Measurements from ENCODE around the gene ZNF662. TPM values are rescaled to one million over a fixed set of nuclear protein-coding genes. Genes with fewer than 3 reads are reported as not detected.
A peak's percentile ranks its signal among the peaks of the same experiment; 100 is the strongest.

ZNF662 gene
- total and polyA plus RNA-seq, 9 of the 15 experiments (the other 6 are each of a cell fraction or from before 2014, with no cell fraction given), result 0.07 to 0.55 (median 0.27) TPM

DNA sequence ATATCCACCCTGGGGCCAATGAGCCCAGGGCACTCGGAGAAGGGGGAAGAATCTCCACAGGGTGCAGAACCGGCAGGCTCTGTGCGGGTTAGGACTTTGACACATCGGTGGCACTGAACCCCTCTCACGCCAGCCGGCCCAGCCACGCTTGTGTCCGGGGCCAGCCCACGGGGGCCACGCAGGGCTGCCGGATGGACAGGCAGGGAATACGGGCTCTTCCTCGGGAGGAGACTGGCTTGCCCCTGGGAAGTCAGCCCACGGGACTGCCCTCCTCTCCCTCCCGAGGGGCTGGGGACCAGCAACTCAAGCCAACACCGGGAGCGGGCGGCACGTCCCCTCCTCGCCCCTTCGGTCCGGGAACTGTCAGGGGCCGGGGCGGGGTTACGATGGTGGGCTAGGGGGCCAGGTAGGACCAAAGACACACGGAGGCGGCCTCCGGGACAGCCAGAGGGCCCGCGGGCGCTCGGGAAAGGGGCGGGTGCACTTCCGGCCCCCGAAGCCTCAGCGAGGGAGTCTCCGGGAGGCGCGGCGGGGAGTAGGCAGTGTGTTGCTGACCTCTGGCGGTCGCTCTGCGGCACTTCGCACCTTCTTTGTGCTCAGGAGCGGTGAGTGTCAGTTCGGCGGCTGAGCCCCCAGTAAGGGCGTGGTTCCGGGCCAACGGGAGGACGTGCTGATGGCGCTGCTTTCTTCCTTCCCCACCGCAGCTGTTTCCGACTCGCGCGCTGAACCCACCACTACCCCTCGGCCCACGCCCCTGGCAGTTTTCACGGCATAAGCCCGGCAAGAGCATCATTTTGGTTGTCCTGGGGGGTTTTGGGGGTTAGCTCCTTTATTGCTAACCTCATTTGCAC, 25.1 kb upstream of the ZNF662 start (continued):
- TF ChIP-seq, protein P1, sequence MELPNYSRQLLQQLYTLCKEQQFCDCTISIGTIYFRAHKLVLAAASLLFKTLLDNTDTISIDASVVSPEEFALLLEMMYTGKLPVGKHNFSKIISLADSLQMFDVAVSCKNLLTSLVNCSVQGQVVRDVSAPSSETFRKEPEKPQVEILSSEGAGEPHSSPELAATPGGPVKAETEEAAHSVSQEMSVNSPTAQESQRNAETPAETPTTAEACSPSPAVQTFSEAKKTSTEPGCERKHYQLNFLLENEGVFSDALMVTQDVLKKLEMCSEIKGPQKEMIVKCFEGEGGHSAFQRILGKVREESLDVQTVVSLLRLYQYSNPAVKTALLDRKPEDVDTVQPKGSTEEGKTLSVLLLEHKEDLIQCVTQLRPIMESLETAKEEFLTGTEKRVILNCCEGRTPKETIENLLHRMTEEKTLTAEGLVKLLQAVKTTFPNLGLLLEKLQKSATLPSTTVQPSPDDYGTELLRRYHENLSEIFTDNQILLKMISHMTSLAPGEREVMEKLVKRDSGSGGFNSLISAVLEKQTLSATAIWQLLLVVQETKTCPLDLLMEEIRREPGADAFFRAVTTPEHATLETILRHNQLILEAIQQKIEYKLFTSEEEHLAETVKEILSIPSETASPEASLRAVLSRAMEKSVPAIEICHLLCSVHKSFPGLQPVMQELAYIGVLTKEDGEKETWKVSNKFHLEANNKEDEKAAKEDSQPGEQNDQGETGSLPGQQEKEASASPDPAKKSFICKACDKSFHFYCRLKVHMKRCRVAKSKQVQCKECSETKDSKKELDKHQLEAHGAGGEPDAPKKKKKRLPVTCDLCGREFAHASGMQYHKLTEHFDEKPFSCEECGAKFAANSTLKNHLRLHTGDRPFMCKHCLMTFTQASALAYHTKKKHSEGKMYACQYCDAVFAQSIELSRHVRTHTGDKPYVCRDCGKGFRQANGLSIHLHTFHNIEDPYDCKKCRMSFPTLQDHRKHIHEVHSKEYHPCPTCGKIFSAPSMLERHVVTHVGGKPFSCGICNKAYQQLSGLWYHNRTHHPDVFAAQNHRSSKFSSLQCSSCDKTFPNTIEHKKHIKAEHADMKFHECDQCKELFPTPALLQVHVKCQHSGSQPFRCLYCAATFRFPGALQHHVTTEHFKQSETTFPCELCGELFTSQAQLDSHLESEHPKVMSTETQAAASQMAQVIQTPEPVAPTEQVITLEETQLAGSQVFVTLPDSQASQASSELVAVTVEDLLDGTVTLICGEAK (IDR thresholded peaks at IDR 0.05), result peak; percentile 73
- TF ChIP-seq, protein P1 (CRISPR knock-in tag; IDR thresholded peaks at IDR 0.05), result no peak
- TF ChIP-seq SP1 (CRISPR knock-in tag; IDR thresholded peaks at IDR 0.05), result peak; percentile 68
- TF ChIP-seq HIVEP1 (CRISPR knock-in tag; IDR thresholded peaks at IDR 0.05), result no peak
- no peak for TF ChIP-seq ZNF79 (CRISPR knock-in tag; IDR thresholded peaks at IDR 0.05; ENCODE audit: low read depth)
- TF ChIP-seq MCM5 (IDR thresholded peaks at IDR 0.05; ENCODE audit: low read depth), result no peak
- TF ChIP-seq, protein P2, sequence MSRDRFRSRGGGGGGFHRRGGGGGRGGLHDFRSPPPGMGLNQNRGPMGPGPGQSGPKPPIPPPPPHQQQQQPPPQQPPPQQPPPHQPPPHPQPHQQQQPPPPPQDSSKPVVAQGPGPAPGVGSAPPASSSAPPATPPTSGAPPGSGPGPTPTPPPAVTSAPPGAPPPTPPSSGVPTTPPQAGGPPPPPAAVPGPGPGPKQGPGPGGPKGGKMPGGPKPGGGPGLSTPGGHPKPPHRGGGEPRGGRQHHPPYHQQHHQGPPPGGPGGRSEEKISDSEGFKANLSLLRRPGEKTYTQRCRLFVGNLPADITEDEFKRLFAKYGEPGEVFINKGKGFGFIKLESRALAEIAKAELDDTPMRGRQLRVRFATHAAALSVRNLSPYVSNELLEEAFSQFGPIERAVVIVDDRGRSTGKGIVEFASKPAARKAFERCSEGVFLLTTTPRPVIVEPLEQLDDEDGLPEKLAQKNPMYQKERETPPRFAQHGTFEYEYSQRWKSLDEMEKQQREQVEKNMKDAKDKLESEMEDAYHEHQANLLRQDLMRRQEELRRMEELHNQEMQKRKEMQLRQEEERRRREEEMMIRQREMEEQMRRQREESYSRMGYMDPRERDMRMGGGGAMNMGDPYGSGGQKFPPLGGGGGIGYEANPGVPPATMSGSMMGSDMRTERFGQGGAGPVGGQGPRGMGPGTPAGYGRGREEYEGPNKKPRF (IDR thresholded peaks at IDR 0.05; ENCODE audit: low read depth, low read length), result no peak
- TF ChIP-seq GATA2 (CRISPR knock-in tag; IDR thresholded peaks at IDR 0.05), result no peak
- no peak; a peak in 1 of 3 replicates for TF ChIP-seq CBX3 (IDR thresholded peaks at IDR 0.05; ENCODE audit: borderline replicate concordance in 1 of 2, low read length in 2 of 2)
- no peak for TF ChIP-seq ZNF408 (CRISPR knock-in tag; IDR thresholded peaks at IDR 0.05; ENCODE audit: low read depth)
- TF ChIP-seq, protein P3, sequence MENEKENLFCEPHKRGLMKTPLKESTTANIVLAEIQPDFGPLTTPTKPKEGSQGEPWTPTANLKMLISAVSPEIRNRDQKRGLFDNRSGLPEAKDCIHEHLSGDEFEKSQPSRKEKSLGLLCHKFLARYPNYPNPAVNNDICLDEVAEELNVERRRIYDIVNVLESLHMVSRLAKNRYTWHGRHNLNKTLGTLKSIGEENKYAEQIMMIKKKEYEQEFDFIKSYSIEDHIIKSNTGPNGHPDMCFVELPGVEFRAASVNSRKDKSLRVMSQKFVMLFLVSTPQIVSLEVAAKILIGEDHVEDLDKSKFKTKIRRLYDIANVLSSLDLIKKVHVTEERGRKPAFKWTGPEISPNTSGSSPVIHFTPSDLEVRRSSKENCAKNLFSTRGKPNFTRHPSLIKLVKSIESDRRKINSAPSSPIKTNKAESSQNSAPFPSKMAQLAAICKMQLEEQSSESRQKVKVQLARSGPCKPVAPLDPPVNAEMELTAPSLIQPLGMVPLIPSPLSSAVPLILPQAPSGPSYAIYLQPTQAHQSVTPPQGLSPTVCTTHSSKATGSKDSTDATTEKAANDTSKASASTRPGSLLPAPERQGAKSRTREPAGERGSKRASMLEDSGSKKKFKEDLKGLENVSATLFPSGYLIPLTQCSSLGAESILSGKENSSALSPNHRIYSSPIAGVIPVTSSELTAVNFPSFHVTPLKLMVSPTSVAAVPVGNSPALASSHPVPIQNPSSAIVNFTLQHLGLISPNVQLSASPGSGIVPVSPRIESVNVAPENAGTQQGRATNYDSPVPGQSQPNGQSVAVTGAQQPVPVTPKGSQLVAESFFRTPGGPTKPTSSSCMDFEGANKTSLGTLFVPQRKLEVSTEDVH (IDR thresholded peaks at IDR 0.05; ENCODE audit: low read depth, partially characterized antibody), result no peak
- TF ChIP-seq ZNF561 (CRISPR knock-in tag; conservative IDR thresholded peaks at IDR 0.05), result no peak

Measured in K562 (cell line).